HepG2 (cell line): ENCODE measurements around the gene CADM1. TPM values are rescaled to one million over a fixed set of nuclear protein-coding genes. Genes with fewer than 3 reads are reported as not detected.

Source experiments
- ELF3 ChIP-seq: IDR thresholded peaks from 2 replicates; pipeline ENCODE4 v1.6.1; 2016; ENCODE audit warnings: missing genetic modification reagents, missing compliant biosample characterization
- EP300 ChIP-seq, 3 experiments: sonication (generic) in 1 of 3; formaldehyde crosslinking in 1 of 3; IDR thresholded peaks; 2 replicates each; pipeline versions ENCODE4 v1.5.1 to v1.6.1; 2011 to 2020; ENCODE audit warnings: low read depth in 2 of 3, low read length in 2 of 3, borderline replicate concordance in 1 of 3, improper control_type of control experiment in 1 of 3, mild to moderate bottlenecking in 1 of 3, missing genetic modification reagents in 1 of 3, moderate library complexity in 1 of 3
- HBP1 ChIP-seq: IDR thresholded peaks from 2 replicates; pipeline ENCODE4 v1.6.1; 2016; ENCODE audit warnings: low read depth, control low read depth
- IKZF4 ChIP-seq: sonication (generic); formaldehyde crosslinking; IDR thresholded peaks from 2 replicates; pipeline ENCODE4 v1.5.1; 2020; ENCODE audit warnings: borderline replicate concordance, mild to moderate bottlenecking, low read depth, missing genetic modification reagents; ENCODE audit errors: not compliant biosample characterization
- MED1 ChIP-seq: sonication (generic); formaldehyde crosslinking; IDR thresholded peaks from 2 replicates; pipeline ENCODE4 v1.4.0; 2020; ENCODE audit warnings: missing genetic modification reagents
- MIER3 ChIP-seq: IDR thresholded peaks from 2 replicates; pipeline ENCODE4 v1.6.1; 2016; ENCODE audit warnings: missing compliant biosample characterization, borderline replicate concordance
- PAWR ChIP-seq: sonication (generic); formaldehyde crosslinking; IDR thresholded peaks from 2 replicates; pipeline ENCODE4 v1.4.0; 2020; ENCODE audit warnings: missing genetic modification reagents, mild to moderate bottlenecking, borderline replicate concordance
- PAX8 ChIP-seq: sonication (generic); formaldehyde crosslinking; IDR thresholded peaks from 2 replicates; pipeline ENCODE4 v1.8.0; 2022; ENCODE audit warnings: mild to moderate bottlenecking, missing genetic modification reagents, borderline replicate concordance
- POGZ ChIP-seq: sonication (generic); formaldehyde crosslinking; IDR thresholded peaks from 2 replicates; pipeline ENCODE4 v1.4.0; 2020; ENCODE audit warnings: mild to moderate bottlenecking, missing genetic modification reagents
- POLR2AphosphoS2 ChIP-seq: IDR thresholded peaks from 2 replicates; pipeline ENCODE4 v1.6.1; 2011; ENCODE audit warnings: low read depth, low read length, improper control_type of control experiment
- PRMT3 ChIP-seq: sonication (generic); formaldehyde crosslinking; IDR thresholded peaks from 2 replicates; pipeline ENCODE4 v1.8.1; 2022; ENCODE audit warnings: low read depth, mild to moderate bottlenecking, moderate library complexity, missing genetic modification reagents, borderline replicate concordance
- RAD51 ChIP-seq: fragments of 450-650 bp; IDR thresholded peaks from 2 replicates; pipeline ENCODE4 v1.6.1; 2016; ENCODE audit warnings: borderline replicate concordance
- RBM22 ChIP-seq: fragments of 200-400 bp; formaldehyde crosslinking; optimal IDR thresholded peaks from 2 replicates; pipeline ENCODE3; 2017; ENCODE audit warnings: mild to moderate bottlenecking, low read length, moderate library complexity
- ZMYM2 ChIP-seq: sonication (generic); formaldehyde crosslinking; IDR thresholded peaks from 2 replicates; pipeline ENCODE4 v1.8.0; 2022; ENCODE audit warnings: mild to moderate bottlenecking, missing genetic modification reagents
- ZNF101 ChIP-seq: sonication (generic); formaldehyde crosslinking; IDR thresholded peaks from 2 replicates; pipeline ENCODE4 v1.4.0; 2020; ENCODE audit warnings: mild to moderate bottlenecking, low read depth, missing genetic modification reagents, borderline replicate concordance
- ZNF530 ChIP-seq: sonication (generic); formaldehyde crosslinking; IDR thresholded peaks from 2 replicates; pipeline ENCODE4 v1.5.0; 2020; ENCODE audit warnings: low read depth, mild to moderate bottlenecking, missing genetic modification reagents
- ZNF703 ChIP-seq: sonication (generic); formaldehyde crosslinking; IDR thresholded peaks from 2 replicates; pipeline ENCODE4 v1.5.1; 2020; ENCODE audit warnings: missing genetic modification reagents, mild to moderate bottlenecking, moderate library complexity, borderline replicate concordance
- ZNF720 ChIP-seq: sonication (generic); formaldehyde crosslinking; IDR thresholded peaks from 2 replicates; pipeline ENCODE4 v1.4.0; 2020; ENCODE audit warnings: missing genetic modification reagents
- polyA plus RNA-seq, 8 experiments: library from polyadenylated mRNA; depleted of rRNA in 3 of 8; stranded (reverse) in 7 of 8; unstranded in 1 of 8; fragments of >200 nt; fragmentation: Illumina TruSeq in 4 of 8; extraction: Trizol in 4 of 8; gene quantifications; 2 replicates each; pipeline versions ENCODE4 v1.2.1 to v1.2.3, GENCODE V29; 2011 to 2016; ENCODE audit warnings: low read depth in 4 of 8, missing spikeins in 1 of 8, mixed read lengths in 1 of 8; ENCODE audit not compliant: insufficient read depth in 1 of 8
- total RNA-seq, 5 experiments: library from RNA; depleted of rRNA; stranded (reverse); fragments of >200 nt; fragmentation: Illumina TruSeq; extraction: Trizol; gene quantifications; 2 replicates each; pipeline ENCODE4 v1.2.3, GENCODE V29; 2016; ENCODE audit warnings: low read depth in 1 of 5
- TF ChIP-seq, protein P1 (sequence below): sonication (generic); formaldehyde crosslinking; IDR thresholded peaks from 2 replicates; pipeline ENCODE4 v1.4.0; 2020; ENCODE audit warnings: missing genetic modification reagents
- TF ChIP-seq, protein P2 (sequence below): sonication (generic); formaldehyde crosslinking; IDR thresholded peaks from 2 replicates; pipeline ENCODE4 v1.4.0; 2020; ENCODE audit warnings: missing genetic modification reagents
- TF ChIP-seq, protein P3 (sequence below): sonication (generic); formaldehyde crosslinking; IDR thresholded peaks from 2 replicates; pipeline ENCODE4 v1.5.1; 2020; ENCODE audit warnings: mild to moderate bottlenecking, missing genetic modification reagents, borderline replicate concordance

The CADM1 gene
- total and polyA plus RNA-seq, 2 of the 13 experiments (the other 11 are each of a cell fraction or from before 2014, with no cell fraction given): 71.3 to 122 TPM

DNA sequence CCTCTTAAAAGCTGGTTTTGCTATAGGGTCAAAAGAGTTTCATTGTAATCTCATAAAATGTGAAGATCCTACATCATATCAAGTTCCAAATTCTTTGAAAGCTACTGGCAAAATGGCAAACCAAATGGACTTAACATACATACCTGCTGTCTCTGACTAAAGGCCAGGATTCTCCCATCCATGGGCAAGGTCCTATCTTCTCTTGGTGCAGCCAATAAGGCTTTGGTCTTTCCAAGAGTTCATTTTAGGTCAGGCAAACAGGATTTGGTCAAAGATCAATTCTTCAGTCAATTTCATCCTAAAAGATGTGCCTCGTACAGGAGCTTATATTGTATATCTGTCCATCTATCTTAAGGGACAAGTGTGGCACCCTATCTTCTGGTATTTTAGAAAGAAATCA lies 49.7 kb downstream of the CADM1 start (continued):
- no peak for TF ChIP-seq HBP1 (CRISPR knock-in tag)
- TF ChIP-seq IKZF4: no peak
- no peak for TF ChIP-seq RBM22
- TF ChIP-seq ELF3 (CRISPR knock-in tag): no peak
- TF ChIP-seq, protein P1, sequence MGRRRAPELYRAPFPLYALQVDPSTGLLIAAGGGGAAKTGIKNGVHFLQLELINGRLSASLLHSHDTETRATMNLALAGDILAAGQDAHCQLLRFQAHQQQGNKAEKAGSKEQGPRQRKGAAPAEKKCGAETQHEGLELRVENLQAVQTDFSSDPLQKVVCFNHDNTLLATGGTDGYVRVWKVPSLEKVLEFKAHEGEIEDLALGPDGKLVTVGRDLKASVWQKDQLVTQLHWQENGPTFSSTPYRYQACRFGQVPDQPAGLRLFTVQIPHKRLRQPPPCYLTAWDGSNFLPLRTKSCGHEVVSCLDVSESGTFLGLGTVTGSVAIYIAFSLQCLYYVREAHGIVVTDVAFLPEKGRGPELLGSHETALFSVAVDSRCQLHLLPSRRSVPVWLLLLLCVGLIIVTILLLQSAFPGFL (CRISPR knock-in tag): no peak
- no peak for TF ChIP-seq POLR2AphosphoS2
- no peak for TF ChIP-seq ZNF530 (CRISPR knock-in tag)
- no peak for TF ChIP-seq RAD51
- TF ChIP-seq, protein P2, sequence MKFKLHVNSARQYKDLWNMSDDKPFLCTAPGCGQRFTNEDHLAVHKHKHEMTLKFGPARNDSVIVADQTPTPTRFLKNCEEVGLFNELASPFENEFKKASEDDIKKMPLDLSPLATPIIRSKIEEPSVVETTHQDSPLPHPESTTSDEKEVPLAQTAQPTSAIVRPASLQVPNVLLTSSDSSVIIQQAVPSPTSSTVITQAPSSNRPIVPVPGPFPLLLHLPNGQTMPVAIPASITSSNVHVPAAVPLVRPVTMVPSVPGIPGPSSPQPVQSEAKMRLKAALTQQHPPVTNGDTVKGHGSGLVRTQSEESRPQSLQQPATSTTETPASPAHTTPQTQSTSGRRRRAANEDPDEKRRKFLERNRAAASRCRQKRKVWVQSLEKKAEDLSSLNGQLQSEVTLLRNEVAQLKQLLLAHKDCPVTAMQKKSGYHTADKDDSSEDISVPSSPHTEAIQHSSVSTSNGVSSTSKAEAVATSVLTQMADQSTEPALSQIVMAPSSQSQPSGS (CRISPR knock-in tag): no peak
- TF ChIP-seq MED1 (CRISPR knock-in tag): no peak
- no peak for TF ChIP-seq EP300 (IDR thresholded peaks at IDR 0.05; ENCODE audit: low read depth in 2 of 2, low read length in 2 of 2)
- no peak for TF ChIP-seq EP300 (CRISPR knock-in tag; IDR thresholded peaks at IDR 0.05; ENCODE audit: borderline replicate concordance)
- no peak for TF ChIP-seq ZNF101 (CRISPR knock-in tag)
- TF ChIP-seq ZNF703 (CRISPR knock-in tag): no peak
- no peak for TF ChIP-seq PAX8 (CRISPR knock-in tag)
- TF ChIP-seq, protein P3, sequence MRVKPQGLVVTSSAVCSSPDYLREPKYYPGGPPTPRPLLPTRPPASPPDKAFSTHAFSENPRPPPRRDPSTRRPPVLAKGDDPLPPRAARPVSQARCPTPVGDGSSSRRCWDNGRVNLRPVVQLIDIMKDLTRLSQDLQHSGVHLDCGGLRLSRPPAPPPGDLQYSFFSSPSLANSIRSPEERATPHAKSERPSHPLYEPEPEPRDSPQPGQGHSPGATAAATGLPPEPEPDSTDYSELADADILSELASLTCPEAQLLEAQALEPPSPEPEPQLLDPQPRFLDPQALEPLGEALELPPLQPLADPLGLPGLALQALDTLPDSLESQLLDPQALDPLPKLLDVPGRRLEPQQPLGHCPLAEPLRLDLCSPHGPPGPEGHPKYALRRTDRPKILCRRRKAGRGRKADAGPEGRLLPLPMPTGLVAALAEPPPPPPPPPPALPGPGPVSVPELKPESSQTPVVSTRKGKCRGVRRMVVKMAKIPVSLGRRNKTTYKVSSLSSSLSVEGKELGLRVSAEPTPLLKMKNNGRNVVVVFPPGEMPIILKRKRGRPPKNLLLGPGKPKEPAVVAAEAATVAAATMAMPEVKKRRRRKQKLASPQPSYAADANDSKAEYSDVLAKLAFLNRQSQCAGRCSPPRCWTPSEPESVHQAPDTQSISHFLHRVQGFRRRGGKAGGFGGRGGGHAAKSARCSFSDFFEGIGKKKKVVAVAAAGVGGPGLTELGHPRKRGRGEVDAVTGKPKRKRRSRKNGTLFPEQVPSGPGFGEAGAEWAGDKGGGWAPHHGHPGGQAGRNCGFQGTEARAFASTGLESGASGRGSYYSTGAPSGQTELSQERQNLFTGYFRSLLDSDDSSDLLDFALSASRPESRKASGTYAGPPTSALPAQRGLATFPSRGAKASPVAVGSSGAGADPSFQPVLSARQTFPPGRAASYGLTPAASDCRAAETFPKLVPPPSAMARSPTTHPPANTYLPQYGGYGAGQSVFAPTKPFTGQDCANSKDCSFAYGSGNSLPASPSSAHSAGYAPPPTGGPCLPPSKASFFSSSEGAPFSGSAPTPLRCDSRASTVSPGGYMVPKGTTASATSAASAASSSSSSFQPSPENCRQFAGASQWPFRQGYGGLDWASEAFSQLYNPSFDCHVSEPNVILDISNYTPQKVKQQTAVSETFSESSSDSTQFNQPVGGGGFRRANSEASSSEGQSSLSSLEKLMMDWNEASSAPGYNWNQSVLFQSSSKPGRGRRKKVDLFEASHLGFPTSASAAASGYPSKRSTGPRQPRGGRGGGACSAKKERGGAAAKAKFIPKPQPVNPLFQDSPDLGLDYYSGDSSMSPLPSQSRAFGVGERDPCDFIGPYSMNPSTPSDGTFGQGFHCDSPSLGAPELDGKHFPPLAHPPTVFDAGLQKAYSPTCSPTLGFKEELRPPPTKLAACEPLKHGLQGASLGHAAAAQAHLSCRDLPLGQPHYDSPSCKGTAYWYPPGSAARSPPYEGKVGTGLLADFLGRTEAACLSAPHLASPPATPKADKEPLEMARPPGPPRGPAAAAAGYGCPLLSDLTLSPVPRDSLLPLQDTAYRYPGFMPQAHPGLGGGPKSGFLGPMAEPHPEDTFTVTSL (CRISPR knock-in tag): no peak
- no peak for TF ChIP-seq ZNF720 (CRISPR knock-in tag)
- TF ChIP-seq PAWR: no peak
- TF ChIP-seq ZMYM2: 0 out of 2 replicates have a peak, but pooled peaks have one; percentile 29
- TF ChIP-seq POGZ: peak; percentile 66
- no peak for TF ChIP-seq MIER3 (CRISPR knock-in tag)
- TF ChIP-seq PRMT3 (CRISPR knock-in tag): no peak
